D341Med (cell line): ENCODE results near the gene GRIP1.

ENCODE experiments used
- DNase-seq: peaks from one replicate; pipeline ENCODE4 v3.0.0; 2012; ENCODE audit warnings: low spot score

The GRIP1 gene

DNA sequence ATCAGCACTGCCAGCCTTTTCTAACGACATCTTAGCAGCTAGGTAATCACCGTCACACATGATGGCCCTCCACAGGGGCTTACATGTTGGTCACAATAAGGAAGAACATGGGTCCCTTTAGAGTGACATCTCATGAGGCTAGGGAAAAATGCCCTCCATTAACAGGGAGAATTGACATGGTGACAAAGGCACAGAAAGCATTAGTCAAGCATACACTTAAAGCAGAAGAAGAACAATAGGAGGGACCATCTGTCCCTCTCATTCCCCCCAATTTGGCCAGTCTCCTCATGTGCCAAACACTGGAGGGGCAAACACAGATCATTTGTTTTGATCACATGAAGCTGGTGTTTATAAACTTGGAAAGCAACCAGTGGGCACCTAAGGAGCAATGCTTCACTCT lies 78.0 kb downstream of the GRIP1 start:
- DNase-seq, result no peak

GRCh38 chr12:66599816-66600215 lies 79.1 kb downstream of the GRIP1 start:
- no peak for DNase-seq

DNA sequence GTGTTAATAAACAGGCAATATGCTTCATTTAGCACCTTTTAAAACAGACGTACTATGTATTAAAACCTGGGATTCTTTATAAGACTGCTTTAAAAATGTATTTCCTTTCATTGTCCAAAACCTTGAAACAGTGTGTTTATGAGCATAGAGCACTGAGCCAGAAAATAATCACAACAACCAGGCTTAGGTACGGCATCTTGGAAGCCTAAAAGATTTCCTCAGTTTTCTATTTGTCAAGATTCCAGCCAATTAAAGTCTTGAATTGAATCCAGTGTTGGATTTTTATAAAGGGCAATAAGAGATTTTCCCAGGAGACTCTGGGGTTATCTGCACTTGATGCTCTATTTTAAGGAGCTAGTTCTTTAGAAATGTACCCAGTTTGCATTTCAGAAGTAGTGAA lies 80.3 kb downstream of the GRIP1 start:
- DNase-seq, result no peak

- DNase-seq, result no peak
Observed at GRCh38 chr12:66598079-66598478, 80.8 kb downstream of the GRIP1 start.

DNA sequence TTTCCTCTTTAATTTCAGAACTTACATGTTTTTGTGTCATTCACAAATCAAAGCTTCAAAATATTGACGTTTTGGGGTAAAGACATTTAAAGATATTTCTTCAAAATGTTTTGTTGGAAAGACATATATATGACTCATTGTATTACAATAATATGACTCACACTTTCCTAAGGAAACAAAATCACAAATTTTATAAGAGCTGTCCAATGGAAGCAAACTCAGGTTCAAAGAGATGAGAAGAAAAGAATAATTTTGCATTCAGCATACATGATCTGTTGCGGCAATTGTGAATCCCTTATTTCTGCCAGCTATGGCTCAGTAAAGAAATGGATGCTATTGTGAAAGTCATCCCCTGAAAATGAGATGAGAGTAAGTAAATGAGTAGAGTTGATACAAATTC lies 82.7 kb downstream of the GRIP1 start:
- no peak for DNase-seq

GRCh38 chr12:66594688-66595087 lies 84.2 kb downstream of the GRIP1 start:
- no peak for DNase-seq

- no peak for DNase-seq
Observed at GRCh38 chr12:66590275-66590985, 88.4 kb downstream of the GRIP1 start.

DNA sequence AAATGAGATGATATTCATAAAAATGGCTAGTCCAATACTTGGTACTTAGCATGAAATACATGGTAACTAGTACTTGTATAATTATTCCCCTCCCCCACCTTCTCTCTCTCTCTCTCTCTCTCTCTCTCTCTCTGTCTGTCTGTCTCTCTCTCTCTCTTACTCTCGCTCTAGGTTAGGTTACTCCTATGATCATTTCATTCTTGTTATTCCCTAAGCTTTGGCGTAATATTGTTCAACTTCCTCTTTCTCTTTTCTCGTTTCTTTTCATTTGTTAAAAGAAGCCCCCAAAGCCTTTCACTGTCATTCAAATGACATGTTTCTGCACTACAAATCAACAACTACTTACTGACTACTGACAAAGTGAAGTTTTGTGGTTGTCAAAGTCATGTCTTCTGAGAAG lies 89.8 kb downstream of the GRIP1 start:
- no peak for DNase-seq

- no peak for DNase-seq
Observed at GRCh38 chr12:66587912-66588311, 91.0 kb downstream of the GRIP1 start.

GRCh38 chr12:66584673-66585072 lies 94.2 kb downstream of the GRIP1 start:
- no peak for DNase-seq

DNA sequence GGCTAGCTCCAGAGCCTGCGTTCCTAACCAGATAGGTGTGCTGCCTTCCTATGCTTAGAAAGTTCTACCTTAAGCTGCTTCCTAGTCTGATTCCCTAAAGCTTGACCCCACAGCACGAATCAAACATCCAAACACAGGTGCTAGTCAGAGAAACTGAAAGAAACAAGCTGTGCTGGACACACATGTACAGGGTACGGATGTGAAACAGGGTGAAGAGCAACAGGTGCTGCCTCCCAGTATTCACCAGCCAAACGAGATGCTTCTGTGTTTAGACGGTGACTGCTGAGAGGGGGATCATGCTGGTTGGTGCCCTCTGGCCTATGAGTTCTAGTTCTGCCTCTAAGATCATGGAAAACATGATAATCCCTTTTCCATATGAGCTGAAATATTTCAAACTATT lies 105.3 kb downstream of the GRIP1 start:
- DNase-seq, result no peak

DNA sequence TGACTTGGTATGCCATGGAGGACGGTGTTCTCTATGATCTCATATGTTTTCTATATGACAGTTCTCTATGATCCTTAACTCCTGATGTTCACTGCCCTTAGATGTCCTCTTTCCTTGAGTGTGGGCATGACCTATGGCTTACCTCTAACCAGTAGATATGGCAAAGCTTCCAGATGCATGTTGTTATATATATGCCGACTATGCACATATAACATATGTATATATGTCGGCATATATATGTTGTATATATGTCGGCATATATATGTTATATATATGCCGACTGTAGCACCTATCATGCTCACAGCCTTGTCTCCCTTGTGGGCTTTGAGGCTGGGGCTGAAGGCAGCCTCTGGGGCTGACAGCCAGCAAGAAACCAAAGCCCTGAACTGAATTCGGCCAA lies 106.0 kb downstream of the GRIP1 start:
- no peak for DNase-seq

GRCh38 chr12:66571361-66571915 lies 107.4 kb downstream of the GRIP1 start:
- DNase-seq, result no peak

GRCh38 chr12:66563220-66563619 lies 115.7 kb downstream of the GRIP1 start:
- no peak for DNase-seq

GRCh38 chr12:66555113-66555512 lies 123.8 kb downstream of the GRIP1 start:
- no peak for DNase-seq

GRCh38 chr12:66552716-66553115 lies 126.2 kb downstream of the GRIP1 start:
- DNase-seq, result no peak

- DNase-seq, result no peak
Observed at GRCh38 chr12:66550626-66551025, 128.2 kb downstream of the GRIP1 start.

DNA sequence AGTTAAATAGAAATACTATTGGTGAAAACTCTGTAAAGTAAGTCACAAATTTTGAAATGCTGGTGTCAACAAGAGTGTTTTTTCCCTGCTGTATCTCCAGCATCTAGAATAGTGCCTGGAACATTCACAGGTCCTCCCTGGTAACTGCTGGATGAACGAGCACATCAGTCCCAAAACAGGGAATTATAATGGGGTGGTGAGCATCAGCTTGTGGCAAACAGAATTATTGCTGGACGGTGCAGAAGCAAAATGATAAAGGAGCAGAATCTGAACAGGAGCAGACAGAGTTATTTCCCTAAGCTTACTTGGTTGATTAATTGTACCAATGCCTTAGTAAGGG lies 129.9 kb downstream of the GRIP1 start:
- DNase-seq, result no peak

DNA sequence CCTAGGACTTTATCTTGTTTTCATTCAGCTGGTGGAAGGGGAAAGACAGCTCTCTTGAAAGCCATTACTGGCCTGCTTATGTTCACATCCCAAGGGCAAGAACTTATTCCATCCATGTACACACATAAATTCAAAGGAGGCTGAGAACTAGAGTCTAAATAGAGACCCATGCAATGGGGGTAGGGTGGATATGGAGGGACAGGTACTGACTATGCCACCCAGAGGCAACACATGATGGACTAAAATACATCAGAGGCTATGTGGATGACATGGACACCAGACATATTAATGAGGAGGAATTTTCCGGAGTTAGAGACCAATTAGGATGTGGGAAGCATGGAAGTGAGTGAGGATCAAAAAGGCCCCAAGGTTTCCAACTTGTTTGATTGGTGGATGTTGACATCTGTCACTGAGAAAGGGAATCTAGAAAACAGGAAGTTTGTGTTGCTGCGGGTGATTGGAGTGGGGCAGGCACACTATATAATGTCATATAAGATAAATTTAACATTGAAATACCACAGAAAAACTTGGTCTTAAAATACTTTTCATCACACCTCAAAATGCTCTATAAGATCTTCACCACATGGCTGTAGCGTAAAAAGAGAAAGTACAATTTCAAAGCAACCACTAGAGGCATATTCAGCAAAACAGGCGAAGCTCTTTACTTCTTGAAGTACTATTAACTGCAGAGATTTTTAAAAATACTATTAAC lies 130.4 kb downstream of the GRIP1 start:
- DNase-seq, result no peak

- DNase-seq, result no peak
Observed at GRCh38 chr12:66541426-66541825, 137.4 kb downstream of the GRIP1 start.

DNA sequence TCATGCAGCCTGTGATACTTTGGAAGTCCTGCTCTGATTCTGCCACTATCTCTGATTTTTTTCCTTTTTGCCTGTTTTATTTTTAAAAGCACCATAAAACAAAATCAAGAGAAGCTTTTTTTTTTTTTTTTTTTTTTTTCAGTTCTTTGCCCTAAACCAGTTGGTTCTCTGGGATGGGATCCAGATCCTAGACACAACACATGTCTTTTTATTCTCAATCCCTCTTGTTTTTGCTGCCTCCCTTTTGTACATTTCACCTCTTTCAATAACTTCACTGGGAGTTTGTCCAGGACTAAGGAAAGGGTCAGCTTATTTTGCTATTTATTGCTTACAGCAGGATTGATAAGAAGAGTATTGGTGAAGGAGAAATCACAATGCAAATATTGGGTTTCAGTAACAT lies 139.4 kb downstream of the GRIP1 start:
- no peak for DNase-seq

DNA sequence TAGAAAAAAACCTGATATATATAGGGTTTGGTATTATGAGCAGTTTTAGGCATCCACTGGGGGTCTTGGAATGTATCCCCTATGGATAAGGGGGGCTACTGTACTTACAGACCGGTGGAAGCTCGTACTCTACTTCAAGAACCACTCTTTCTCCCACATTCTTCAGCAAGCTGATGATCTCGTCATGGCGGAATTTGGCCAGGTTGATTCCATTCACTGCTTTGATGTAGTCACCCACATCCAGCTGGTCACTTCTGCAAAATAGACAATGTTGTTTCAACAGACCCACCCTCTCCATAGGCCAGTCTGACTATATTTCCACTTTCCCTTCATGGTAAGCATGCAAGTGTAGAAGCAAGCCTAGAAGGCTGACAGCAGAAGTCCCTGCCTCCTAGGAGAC lies 139.9 kb downstream of the GRIP1 start:
- DNase-seq, result no peak

- DNase-seq, result no peak
Observed at GRCh38 chr12:66537876-66538275, 141.0 kb downstream of the GRIP1 start.

DNA sequence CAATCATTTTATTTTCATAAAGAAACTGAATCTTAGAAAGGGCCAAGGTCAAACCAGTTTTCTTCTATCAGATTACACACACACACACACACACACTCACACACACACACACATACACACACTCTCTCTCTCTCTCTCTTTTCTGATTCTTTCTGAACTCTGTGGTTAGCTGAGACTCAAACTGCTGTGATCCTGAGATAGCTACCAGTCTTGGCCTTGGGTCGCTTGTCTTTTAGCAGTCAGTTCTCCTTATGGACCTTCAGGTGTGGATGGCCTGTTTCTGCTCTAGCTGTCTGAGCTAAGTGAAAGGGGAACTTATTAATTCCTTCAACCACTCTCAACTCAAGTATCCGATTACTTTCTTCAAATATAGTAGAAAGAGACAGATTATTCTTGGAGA lies 145.1 kb downstream of the GRIP1 start:
- DNase-seq, result no peak
